Caco-2 (cell line): ENCODE data around the gene LAMC1. TPM values are rescaled to one million over a fixed set of nuclear protein-coding genes. Genes with fewer than 3 reads are reported as not detected.

ENCODE experiments used
- BruUV-seq: library from RNA; stranded (reverse); fragments of 400-500 nt; replicated peaks from 2 replicates; lab custom pipeline; 2021; lab: Mats Ljungman, UMichigan
- CTCF ChIA-PET: fragments of 300-600 bp; sonication (Branson Sonifier 250); formaldehyde crosslinking; loops from one replicate; lab custom pipeline; 2022; ENCODE audit warnings: antibody characterized with exemption; lab: Charles Lee
- POLR2A ChIA-PET: fragments of 300-600 bp; sonication (Branson Sonifier 250); formaldehyde crosslinking; loops from one replicate; lab custom pipeline; 2022; ENCODE audit warnings: antibody characterized with exemption; lab: Charles Lee
- DNase-seq, 2 experiments: peaks; one replicate each; pipeline versions ENCODE4 v3.0.0 to v3.0.0-alpha.2; 2020 to 2022
- H3K27me3 ChIP-seq: replicated peaks from 2 replicates; pipeline ENCODE4 v1.6.0; 2011; ENCODE audit warnings: low read length; ENCODE audit not compliant: control insufficient read depth, insufficient read depth
- H3K36me3 ChIP-seq: 2 replicates; pipeline ENCODE4 v1.5.1; 2011; ENCODE audit warnings: low read length; ENCODE audit not compliant: control insufficient read depth, insufficient read depth
- H3K4me1 ChIP-seq: fragments of 250-450 bp; sonication (Bioruptor Pico); 2 replicates; pipeline ENCODE4 v1.5.1; 2020; ENCODE audit warnings: mild to moderate bottlenecking
- H3K4me3 ChIP-seq: 2 replicates; pipeline ENCODE4 v1.5.1; 2011; ENCODE audit warnings: low read depth, mild to moderate bottlenecking, control low read depth, low read length
- H3K9me3 ChIP-seq: fragments of 250-450 bp; sonication (Bioruptor Pico); 2 replicates; pipeline ENCODE4 v1.5.1; 2020; ENCODE audit warnings: mild to moderate bottlenecking, moderate library complexity
- H3K27ac Mint-ChIP-seq: one replicate; pipeline ENCODE4 v1.8.0; 2022; ENCODE audit warnings: mixed read lengths; ENCODE audit not compliant: unreplicated experiment
- H3K27me3 Mint-ChIP-seq: one replicate; pipeline ENCODE4 v1.8.0; 2022; ENCODE audit warnings: mixed read lengths; ENCODE audit not compliant: insufficient read depth, unreplicated experiment
- H3K36me3 Mint-ChIP-seq: one replicate; pipeline ENCODE4 v1.8.0; 2022; ENCODE audit warnings: mild to moderate bottlenecking, mixed read lengths; ENCODE audit not compliant: insufficient read depth, unreplicated experiment
- H3K4me1 Mint-ChIP-seq: one replicate; pipeline ENCODE4 v1.8.0; 2022; ENCODE audit warnings: low read depth, mixed read lengths; ENCODE audit not compliant: unreplicated experiment
- H3K4me3 Mint-ChIP-seq: one replicate; pipeline ENCODE4 v1.8.0; 2022; ENCODE audit warnings: mild to moderate bottlenecking, moderate library complexity, mixed read lengths; ENCODE audit not compliant: unreplicated experiment
- H3K9me3 Mint-ChIP-seq: one replicate; pipeline ENCODE4 v1.8.0; 2022; ENCODE audit warnings: mixed read lengths; ENCODE audit not compliant: unreplicated experiment
- CTCF ChIP-seq, 2 experiments: fragments of 200-600 bp in 1 of 2; IDR thresholded peaks; 1 replicate in 1 of 2; 2 replicates in 1 of 2; pipeline versions ENCODE4 v1.5.1 to v1.8.0; 2011 to 2022; ENCODE audit warnings: antibody characterized with exemption in 1 of 2, control low read depth in 1 of 2, inconsistent platforms in 1 of 2, low read depth in 1 of 2, low read length in 1 of 2, mild to moderate bottlenecking in 1 of 2, moderate library complexity in 1 of 2; ENCODE audit not compliant: insufficient read depth in 1 of 2, severe bottlenecking in 1 of 2, unreplicated experiment in 1 of 2
- intact Hi-C: fragments of 100-400 bp; cut with micrococcal nuclease; formaldehyde crosslinking; loops from one replicate; pipeline ENCODE4 v1.10.0; 2022; ENCODE audit not compliant: unreplicated experiment
- total RNA-seq: library from RNA; stranded (reverse); gene quantifications from 2 replicates; pipeline ENCODE4 v1.2.3, GENCODE V29; 2022

The LAMC1 gene
- total RNA-seq, 1 experiment from 2014 or later = 323 TPM

- Histone ChIP-seq H3K9me3 (no peaks in the 10 kb centered on the region), H3K4me1 (no peaks in the 10 kb centered on the region), H3K4me3 (no peak overlapping the region), H3K36me3 (peaks cover 3% of the 10 kb centered on the region), H3K27me3 (no peaks in the 10 kb centered on the region)
- H3K9me3 Mint-ChIP-seq = no peaks in the 10 kb centered on the region
- H3K27me3 Mint-ChIP-seq = no peaks in the 10 kb centered on the region
- peaks cover 84% of the 10 kb centered on the region for H3K36me3 Mint-ChIP-seq
- DNase-seq = no peak
- no peaks in the 10 kb centered on the region for H3K4me1 Mint-ChIP-seq
- BruUV-seq = no TSS peak
- no peak overlapping the region for H3K4me3 Mint-ChIP-seq
- POLR2A ChIA-PET = no interaction called here
- intact Hi-C loops = no loop called here
- no peak for TF ChIP-seq CTCF (IDR thresholded peaks at IDR 0.05; ENCODE audit: insufficient read depth in 1 of 2, low read depth in 1 of 2, low read length in 1 of 2, severe bottlenecking in 1 of 2, unreplicated experiment in 1 of 2)
- CTCF ChIA-PET = no interaction called here
- H3K27ac Mint-ChIP-seq = no peak overlapping the region
Measured at GRCh38 chr1:183116416-183116815, 93.2 kb downstream of the LAMC1 start.

- intact Hi-C loops = loop anchor here (2.0 kb wide), 1 partner anchor 21 kb away; no protein-coding TSS in a partner anchor
- POLR2A ChIA-PET = no interaction called here
- no peaks in the 10 kb centered on the region for H3K9me3 Mint-ChIP-seq
- H3K4me1 Mint-ChIP-seq = peaks cover 19% of the 10 kb centered on the region
- DNase-seq = no peak
- no peaks in the 10 kb centered on the region for H3K27me3 Mint-ChIP-seq
- no peaks in the 10 kb centered on the region for H3K9me3 ChIP-seq
- BruUV-seq = no TSS peak
- H3K36me3 ChIP-seq = peaks cover 9% of the 10 kb centered on the region
- TF ChIP-seq CTCF (IDR thresholded peaks at IDR 0.05; ENCODE audit: insufficient read depth in 1 of 2, low read depth in 1 of 2, low read length in 1 of 2, severe bottlenecking in 1 of 2, unreplicated experiment in 1 of 2) = no peak
- no peak overlapping the region for H3K4me3 ChIP-seq
- H3K36me3 Mint-ChIP-seq = peaks cover 85% of the 10 kb centered on the region
- no peak overlapping the region for H3K27ac Mint-ChIP-seq
- no peaks in the 10 kb centered on the region for H3K27me3 ChIP-seq
- no peak overlapping the region for H3K4me3 Mint-ChIP-seq
- CTCF ChIA-PET = no interaction called here
- peaks cover 20% of the 10 kb centered on the region for H3K4me1 ChIP-seq
Measured at GRCh38 chr1:183121609-183122008, 98.4 kb downstream of the LAMC1 start.

GRCh38 chr1:183124259-183124658 is 101.0 kb downstream of the LAMC1 start:
- Histone ChIP-seq H3K4me1 (peaks cover 20% of the 10 kb centered on the region), H3K9me3 (no peaks in the 10 kb centered on the region), H3K4me3 (no peak overlapping the region), H3K36me3 (peaks cover 5% of the 10 kb centered on the region), H3K27me3 (no peaks in the 10 kb centered on the region)
- BruUV-seq = no TSS peak
- ChIA-PET POLR2A (no interaction called here), CTCF (no interaction called here)
- no peak overlapping the region for H3K4me3 Mint-ChIP-seq
- H3K36me3 Mint-ChIP-seq = peaks cover 93% of the 10 kb centered on the region
- H3K9me3 Mint-ChIP-seq = no peaks in the 10 kb centered on the region
- DNase-seq = no peak
- peaks cover 19% of the 10 kb centered on the region for H3K4me1 Mint-ChIP-seq
- TF ChIP-seq CTCF (IDR thresholded peaks at IDR 0.05; ENCODE audit: insufficient read depth in 1 of 2, low read depth in 1 of 2, low read length in 1 of 2, severe bottlenecking in 1 of 2, unreplicated experiment in 1 of 2) = no peak
- no peak overlapping the region for H3K27ac Mint-ChIP-seq
- intact Hi-C loops = no loop called here
- no peaks in the 10 kb centered on the region for H3K27me3 Mint-ChIP-seq
